GM11168 (cell line): ENCODE measurements around the gene OTULINL.

Experiments
- in situ Hi-C: fragments of 300-500 bp; cut with MboI; formaldehyde crosslinking; loops from one replicate; pipeline ENCODE4 v1.12.0; 2022; ENCODE audit warnings: low sequenced_read_pairs; ENCODE audit not compliant: unreplicated experiment

OTULINL gene

DNA sequence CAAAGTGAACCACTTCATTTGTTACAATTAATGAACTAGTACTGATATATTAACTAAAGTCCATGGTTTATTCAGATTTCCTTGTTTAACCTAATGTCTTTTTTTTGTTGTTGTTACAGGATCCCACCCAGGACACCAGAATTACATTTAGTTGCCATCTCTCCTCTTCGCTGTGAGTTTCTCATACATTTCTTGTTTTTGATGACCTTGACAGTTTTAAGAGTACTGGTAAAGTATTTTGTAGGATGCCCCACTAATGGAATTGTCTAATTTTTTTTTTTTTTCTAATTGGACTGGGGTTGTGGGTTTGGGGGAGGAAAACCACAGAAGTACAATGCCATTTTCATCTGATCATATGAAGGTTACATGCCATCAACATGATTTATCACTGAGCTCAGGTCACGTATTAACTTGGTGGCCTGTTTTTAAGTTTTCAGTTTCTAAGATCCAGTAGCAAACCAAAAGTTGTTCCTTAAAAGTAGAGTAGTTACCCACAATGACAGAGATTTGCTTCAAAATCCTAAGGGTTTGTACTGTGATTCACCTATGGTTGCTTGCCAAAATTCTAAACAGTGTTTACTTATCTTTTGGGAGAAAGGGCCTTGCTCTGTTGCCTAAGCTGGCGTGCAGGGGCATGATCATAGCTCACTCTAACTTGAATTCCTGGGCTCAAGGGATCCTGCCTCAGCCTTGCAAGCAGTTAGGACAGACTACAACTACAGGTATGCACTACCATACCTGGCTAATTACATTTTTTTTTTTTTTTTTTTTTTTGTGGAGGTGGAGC, 78.4 kb downstream of the OTULINL start:
- in situ Hi-C loops, result no loop called here

DNA sequence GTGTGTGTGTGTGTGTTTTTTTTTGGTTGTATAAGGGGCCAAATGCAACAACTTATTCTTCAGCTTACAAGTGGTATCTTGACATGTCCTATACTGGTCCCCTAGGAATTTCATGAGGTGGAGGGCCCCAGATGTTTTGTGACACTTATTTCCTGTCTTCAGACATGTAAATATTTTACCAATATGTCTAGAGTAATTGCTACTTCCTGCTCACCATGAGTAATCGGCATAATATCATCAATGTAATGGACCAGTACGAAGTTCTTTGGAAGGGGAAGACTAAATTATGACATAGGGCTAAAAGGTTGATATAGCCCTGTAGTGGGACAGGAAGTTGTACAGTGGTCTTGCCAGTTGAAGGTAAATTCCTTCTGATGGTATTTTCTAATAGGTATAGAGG, 79.2 kb downstream of the OTULINL start:
- in situ Hi-C loops, result no loop called here
